HepG2 (cell line): ENCODE results near the gene TNFRSF21. TPM values are rescaled to one million over a fixed set of nuclear protein-coding genes. Genes with fewer than 3 reads are reported as not detected.

Experiments
- CCAR2 ChIP-seq: fragments of 200-400 bp; formaldehyde crosslinking; optimal IDR thresholded peaks from 2 replicates; pipeline ENCODE3; 2018; ENCODE audit warnings: low read depth, mild to moderate bottlenecking, low read length, moderate library complexity
- CEBPZ ChIP-seq: IDR thresholded peaks from 2 replicates; pipeline ENCODE4 v1.6.1; 2012; ENCODE audit warnings: low read length, improper control_type of control experiment
- FOXJ3 ChIP-seq: sonication (generic); formaldehyde crosslinking; IDR thresholded peaks from 2 replicates; pipeline ENCODE4 v1.4.0; 2020; ENCODE audit warnings: missing genetic modification reagents, mild to moderate bottlenecking, borderline replicate concordance
- FOXP1 ChIP-seq, 2 experiments: fragments of 450-650 bp in 1 of 2; IDR thresholded peaks; 2 replicates each; pipeline ENCODE4 v1.6.1; 2017 to 2018; ENCODE audit warnings: antibody characterized with exemption in 1 of 2
- IRF2 ChIP-seq: IDR thresholded peaks from 2 replicates; pipeline ENCODE4 v1.6.1; 2018; ENCODE audit warnings: missing genetic modification reagents, missing compliant biosample characterization
- KDM3A ChIP-seq: IDR thresholded peaks from 2 replicates; pipeline ENCODE4 v1.6.1; 2018; ENCODE audit warnings: low read depth, missing compliant biosample characterization
- NFE2 ChIP-seq: sonication (generic); formaldehyde crosslinking; IDR thresholded peaks from 2 replicates; pipeline ENCODE4 v1.4.0; 2020; ENCODE audit warnings: missing genetic modification reagents
- PAXIP1 ChIP-seq: sonication (generic); formaldehyde crosslinking; conservative IDR thresholded peaks from 2 replicates; pipeline ENCODE4 v1.4.0; 2020; ENCODE audit warnings: mild to moderate bottlenecking, missing genetic modification reagents, moderate library complexity
- SNRNP70 ChIP-seq: fragments of 200-400 bp; formaldehyde crosslinking; IDR thresholded peaks from 2 replicates; pipeline ENCODE4 v1.6.1; 2017; ENCODE audit warnings: mild to moderate bottlenecking, low read depth, low read length, moderate library complexity
- TEF ChIP-seq: sonication (generic); formaldehyde crosslinking; IDR thresholded peaks from 2 replicates; pipeline ENCODE4 v1.5.0; 2020; ENCODE audit warnings: missing genetic modification reagents
- ZC3H13 ChIP-seq: sonication (generic); formaldehyde crosslinking; IDR thresholded peaks from 2 replicates; pipeline ENCODE4 v1.8.1; 2023; ENCODE audit warnings: mild to moderate bottlenecking, missing genetic modification reagents, moderate library complexity
- ZFP62 ChIP-seq: sonication (generic); formaldehyde crosslinking; IDR thresholded peaks from 2 replicates; pipeline ENCODE4 v1.4.0; 2020; ENCODE audit warnings: missing genetic modification reagents
- ZNF276 ChIP-seq: sonication (generic); formaldehyde crosslinking; IDR thresholded peaks from 2 replicates; pipeline ENCODE4 v1.4.0; 2020; ENCODE audit warnings: mild to moderate bottlenecking, low read depth, missing genetic modification reagents
- ZNF292 ChIP-seq: sonication (generic); formaldehyde crosslinking; IDR thresholded peaks from 2 replicates; pipeline ENCODE4 v1.8.1; 2022; ENCODE audit warnings: mild to moderate bottlenecking, low read depth, missing genetic modification reagents, borderline replicate concordance
- ZNF460 ChIP-seq: sonication (generic); formaldehyde crosslinking; IDR thresholded peaks from 2 replicates; pipeline ENCODE4 v1.5.1; 2020; ENCODE audit warnings: missing genetic modification reagents, mild to moderate bottlenecking, borderline replicate concordance
- ZNF484 ChIP-seq: sonication (generic); formaldehyde crosslinking; IDR thresholded peaks from 2 replicates; pipeline ENCODE4 v1.5.1; 2020; ENCODE audit warnings: mild to moderate bottlenecking, low read depth, missing genetic modification reagents, borderline replicate concordance
- ZNF513 ChIP-seq: sonication (generic); formaldehyde crosslinking; conservative IDR thresholded peaks from 2 replicates; pipeline ENCODE4 v1.5.0; 2020; ENCODE audit warnings: missing genetic modification reagents
- ZNF572 ChIP-seq: sonication (generic); formaldehyde crosslinking; IDR thresholded peaks from 2 replicates; pipeline ENCODE4 v1.5.1; 2020; ENCODE audit warnings: mild to moderate bottlenecking, missing genetic modification reagents
- polyA plus RNA-seq, 8 experiments: library from polyadenylated mRNA; depleted of rRNA in 3 of 8; stranded (reverse) in 7 of 8; unstranded in 1 of 8; fragments of >200 nt; fragmentation: Illumina TruSeq in 4 of 8; extraction: Trizol in 4 of 8; gene quantifications; 2 replicates each; pipeline versions ENCODE4 v1.2.1 to v1.2.3, GENCODE V29; 2011 to 2016; ENCODE audit warnings: low read depth in 4 of 8, missing spikeins in 1 of 8, mixed read lengths in 1 of 8; ENCODE audit not compliant: insufficient read depth in 1 of 8
- total RNA-seq, 5 experiments: library from RNA; depleted of rRNA; stranded (reverse); fragments of >200 nt; fragmentation: Illumina TruSeq; extraction: Trizol; gene quantifications; 2 replicates each; pipeline ENCODE4 v1.2.3, GENCODE V29; 2016; ENCODE audit warnings: low read depth in 1 of 5

TNFRSF21 gene
- total and polyA plus RNA-seq, 2 of the 13 experiments (the other 11 are each of a cell fraction or from before 2014, with no cell fraction given): 24.8 to 46.3 TPM

- no peak for TF ChIP-seq CEBPZ
- no peak for TF ChIP-seq ZFP62 (CRISPR knock-in tag)
- TF ChIP-seq FOXJ3 (CRISPR knock-in tag): no peak
- no peak for TF ChIP-seq ZNF572 (CRISPR knock-in tag)
- TF ChIP-seq SNRNP70: no peak
- TF ChIP-seq NFE2: no peak
- no peak for TF ChIP-seq ZNF292 (CRISPR knock-in tag)
- TF ChIP-seq ZNF460 (CRISPR knock-in tag): no peak
- no peak for TF ChIP-seq ZC3H13
- no peak for TF ChIP-seq FOXP1 (IDR thresholded peaks at IDR 0.05)
- no peak for TF ChIP-seq FOXP1 (CRISPR knock-in tag; IDR thresholded peaks at IDR 0.05)
- no peak for TF ChIP-seq KDM3A (CRISPR knock-in tag)
- TF ChIP-seq CCAR2: no peak
- no peak for TF ChIP-seq ZNF484 (CRISPR knock-in tag)
- TF ChIP-seq ZNF513 (CRISPR knock-in tag): no peak
- no peak for TF ChIP-seq TEF
- no peak for TF ChIP-seq IRF2 (CRISPR knock-in tag)
- TF ChIP-seq ZNF276: no peak
- peak; percentile 62 for TF ChIP-seq PAXIP1 (CRISPR knock-in tag)
Measured at GRCh38 chr6:47200536-47201334, 109.0 kb downstream of the TNFRSF21 start (continued).
